HepG2 (cell line): ENCODE measurements around the gene SLC2A4. TPM values are rescaled to one million over a fixed set of nuclear protein-coding genes. Genes with fewer than 3 reads are reported as not detected.

Experiments used
- ELF3 ChIP-seq: IDR thresholded peaks from 2 replicates; pipeline ENCODE4 v1.6.1; 2016; ENCODE audit warnings: missing genetic modification reagents, missing compliant biosample characterization
- HMG20A ChIP-seq: IDR thresholded peaks from 2 replicates; pipeline ENCODE4 v1.6.1; 2016; ENCODE audit warnings: borderline replicate concordance
- KAT8 ChIP-seq: IDR thresholded peaks from 2 replicates; pipeline ENCODE4 v1.6.1; 2016; ENCODE audit warnings: missing genetic modification reagents, missing compliant biosample characterization
- LCORL ChIP-seq, 2 experiments: fragments of 450-650 bp in 1 of 2; sonication (generic) in 1 of 2; formaldehyde crosslinking in 1 of 2; IDR thresholded peaks; 2 replicates each; pipeline versions ENCODE4 v1.5.0 to v1.6.1; 2017 to 2020; ENCODE audit warnings: antibody characterized with exemption in 1 of 2, missing genetic modification reagents in 1 of 2
- MEIS1 ChIP-seq: sonication (generic); formaldehyde crosslinking; IDR thresholded peaks from 2 replicates; pipeline ENCODE4 v1.9.0; 2021; ENCODE audit warnings: mild to moderate bottlenecking, missing genetic modification reagents, moderate library complexity, borderline replicate concordance
- MZF1 ChIP-seq: sonication (generic); formaldehyde crosslinking; IDR thresholded peaks from 2 replicates; pipeline ENCODE4 v1.8.1; 2023; ENCODE audit warnings: mild to moderate bottlenecking, missing genetic modification reagents, borderline replicate concordance
- TSC22D2 ChIP-seq: sonication (generic); formaldehyde crosslinking; IDR thresholded peaks from 2 replicates; pipeline ENCODE4 v1.5.1; 2020; ENCODE audit warnings: missing genetic modification reagents, mild to moderate bottlenecking, borderline replicate concordance
- ZBTB38 ChIP-seq: sonication (generic); formaldehyde crosslinking; IDR thresholded peaks from 2 replicates; pipeline ENCODE4 v1.5.1; 2020; ENCODE audit warnings: mild to moderate bottlenecking, missing genetic modification reagents
- ZNF275 ChIP-seq: sonication (generic); formaldehyde crosslinking; IDR thresholded peaks from 2 replicates; pipeline ENCODE4 v1.8.0; 2022; ENCODE audit warnings: missing genetic modification reagents, mild to moderate bottlenecking, inconsistent platforms, borderline replicate concordance
- ZNF501 ChIP-seq: sonication (generic); formaldehyde crosslinking; IDR thresholded peaks from 2 replicates; pipeline ENCODE4 v1.5.1; 2020; ENCODE audit warnings: mild to moderate bottlenecking, moderate library complexity, missing genetic modification reagents
- polyA plus RNA-seq, 8 experiments: library from polyadenylated mRNA; depleted of rRNA in 3 of 8; stranded (reverse) in 7 of 8; unstranded in 1 of 8; fragments of >200 nt; fragmentation: Illumina TruSeq in 4 of 8; extraction: Trizol in 4 of 8; gene quantifications; 2 replicates each; pipeline versions ENCODE4 v1.2.1 to v1.2.3, GENCODE V29; 2011 to 2016; ENCODE audit warnings: low read depth in 4 of 8, missing spikeins in 1 of 8, mixed read lengths in 1 of 8; ENCODE audit not compliant: insufficient read depth in 1 of 8
- total RNA-seq, 5 experiments: library from RNA; depleted of rRNA; stranded (reverse); fragments of >200 nt; fragmentation: Illumina TruSeq; extraction: Trizol; gene quantifications; 2 replicates each; pipeline ENCODE4 v1.2.3, GENCODE V29; 2016; ENCODE audit warnings: low read depth in 1 of 5
- TF ChIP-seq, protein P1 (sequence below), 2 experiments: sonication (generic) in 1 of 2; formaldehyde crosslinking in 1 of 2; IDR thresholded peaks; 2 replicates each; pipeline versions ENCODE4 v1.4.0 to v1.6.1; 2018 to 2020; ENCODE audit warnings: missing genetic modification reagents in 2 of 2, borderline replicate concordance in 1 of 2, low read depth in 1 of 2, mild to moderate bottlenecking in 1 of 2, missing biosample characterization in 1 of 2
- TF ChIP-seq, protein P2 (sequence below): sonication (generic); formaldehyde crosslinking; IDR thresholded peaks from 2 replicates; pipeline ENCODE4 v1.4.0; 2020; ENCODE audit warnings: missing genetic modification reagents, mild to moderate bottlenecking, borderline replicate concordance
- TF ChIP-seq, protein P3 (sequence below): IDR thresholded peaks from 2 replicates; pipeline ENCODE4 v1.6.1; 2012; ENCODE audit warnings: low read depth, low read length, improper control_type of control experiment
- TF ChIP-seq, protein P4 (sequence below): sonication (generic); formaldehyde crosslinking; IDR thresholded peaks from 2 replicates; pipeline ENCODE4 v1.4.0; 2020; ENCODE audit warnings: missing genetic modification reagents

The SLC2A4 gene
- total and polyA plus RNA-seq, 2 of the 13 experiments (the other 11 are each of a cell fraction or from before 2014, with no cell fraction given), result 4.9 to 5.8 TPM

- TF ChIP-seq, protein P1, sequence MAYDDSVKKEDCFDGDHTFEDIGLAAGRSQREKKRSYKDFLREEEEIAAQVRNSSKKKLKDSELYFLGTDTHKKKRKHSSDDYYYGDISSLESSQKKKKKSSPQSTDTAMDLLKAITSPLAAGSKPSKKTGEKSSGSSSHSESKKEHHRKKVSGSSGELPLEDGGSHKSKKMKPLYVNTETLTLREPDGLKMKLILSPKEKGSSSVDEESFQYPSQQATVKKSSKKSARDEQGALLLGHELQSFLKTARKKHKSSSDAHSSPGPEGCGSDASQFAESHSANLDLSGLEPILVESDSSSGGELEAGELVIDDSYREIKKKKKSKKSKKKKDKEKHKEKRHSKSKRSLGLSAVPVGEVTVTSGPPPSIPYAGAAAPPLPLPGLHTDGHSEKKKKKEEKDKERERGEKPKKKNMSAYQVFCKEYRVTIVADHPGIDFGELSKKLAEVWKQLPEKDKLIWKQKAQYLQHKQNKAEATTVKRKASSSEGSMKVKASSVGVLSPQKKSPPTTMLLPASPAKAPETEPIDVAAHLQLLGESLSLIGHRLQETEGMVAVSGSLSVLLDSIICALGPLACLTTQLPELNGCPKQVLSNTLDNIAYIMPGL (CRISPR knock-in tag; IDR thresholded peaks at IDR 0.05; ENCODE audit: borderline replicate concordance in 1 of 2, low read depth in 1 of 2), result peak in 1 of 2 experiments; percentile 48; a peak in 1 of 4 replicates
- TF ChIP-seq ZNF501 (CRISPR knock-in tag) (no peak; the same call in 1 of the 2 replicates), ZNF275 (CRISPR knock-in tag) (no peak), MZF1 (CRISPR knock-in tag) (no peak), MEIS1 (CRISPR knock-in tag) (0 out of 2 replicates have a peak, but pooled peaks have one; percentile 8), ELF3 (peak; percentile 91), LCORL (IDR thresholded peaks at IDR 0.05) (no peak), LCORL (CRISPR knock-in tag; IDR thresholded peaks at IDR 0.05) (0 out of 2 replicates have a peak, but pooled peaks have one; percentile 48), HMG20A (CRISPR knock-in tag) (no peak), ZBTB38 (CRISPR knock-in tag) (no peak; the same call in 1 of the 2 replicates), TSC22D2 (CRISPR knock-in tag) (0 out of 2 replicates have a peak, but pooled peaks have one; percentile 12), KAT8 (CRISPR knock-in tag) (no peak)
- TF ChIP-seq, protein P2, sequence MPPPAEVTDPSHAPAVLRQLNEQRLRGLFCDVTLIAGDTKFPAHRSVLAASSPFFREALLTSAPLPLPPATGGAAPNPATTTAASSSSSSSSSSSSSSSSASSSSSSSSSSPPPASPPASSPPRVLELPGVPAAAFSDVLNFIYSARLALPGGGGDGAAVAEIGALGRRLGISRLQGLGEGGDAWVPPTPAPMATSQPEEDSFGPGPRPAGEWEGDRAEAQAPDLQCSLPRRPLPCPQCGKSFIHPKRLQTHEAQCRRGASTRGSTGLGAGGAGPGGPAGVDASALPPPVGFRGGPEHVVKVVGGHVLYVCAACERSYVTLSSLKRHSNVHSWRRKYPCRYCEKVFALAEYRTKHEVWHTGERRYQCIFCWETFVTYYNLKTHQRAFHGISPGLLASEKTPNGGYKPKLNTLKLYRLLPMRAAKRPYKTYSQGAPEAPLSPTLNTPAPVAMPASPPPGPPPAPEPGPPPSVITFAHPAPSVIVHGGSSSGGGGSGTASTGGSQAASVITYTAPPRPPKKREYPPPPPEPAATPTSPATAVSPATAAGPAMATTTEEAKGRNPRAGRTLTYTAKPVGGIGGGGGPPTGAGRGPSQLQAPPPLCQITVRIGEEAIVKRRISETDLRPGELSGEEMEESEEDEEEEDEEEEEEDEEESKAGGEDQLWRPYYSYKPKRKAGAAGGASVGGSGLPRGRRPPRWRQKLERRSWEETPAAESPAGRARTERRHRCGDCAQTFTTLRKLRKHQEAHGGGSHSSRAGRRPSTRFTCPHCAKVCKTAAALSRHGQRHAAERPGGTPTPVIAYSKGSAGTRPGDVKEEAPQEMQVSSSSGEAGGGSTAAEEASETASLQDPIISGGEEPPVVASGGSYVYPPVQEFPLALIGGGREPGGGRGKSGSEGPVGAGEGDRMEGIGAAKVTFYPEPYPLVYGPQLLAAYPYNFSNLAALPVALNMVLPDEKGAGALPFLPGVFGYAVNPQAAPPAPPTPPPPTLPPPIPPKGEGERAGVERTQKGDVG (CRISPR knock-in tag), result no peak
- TF ChIP-seq, protein P3, sequence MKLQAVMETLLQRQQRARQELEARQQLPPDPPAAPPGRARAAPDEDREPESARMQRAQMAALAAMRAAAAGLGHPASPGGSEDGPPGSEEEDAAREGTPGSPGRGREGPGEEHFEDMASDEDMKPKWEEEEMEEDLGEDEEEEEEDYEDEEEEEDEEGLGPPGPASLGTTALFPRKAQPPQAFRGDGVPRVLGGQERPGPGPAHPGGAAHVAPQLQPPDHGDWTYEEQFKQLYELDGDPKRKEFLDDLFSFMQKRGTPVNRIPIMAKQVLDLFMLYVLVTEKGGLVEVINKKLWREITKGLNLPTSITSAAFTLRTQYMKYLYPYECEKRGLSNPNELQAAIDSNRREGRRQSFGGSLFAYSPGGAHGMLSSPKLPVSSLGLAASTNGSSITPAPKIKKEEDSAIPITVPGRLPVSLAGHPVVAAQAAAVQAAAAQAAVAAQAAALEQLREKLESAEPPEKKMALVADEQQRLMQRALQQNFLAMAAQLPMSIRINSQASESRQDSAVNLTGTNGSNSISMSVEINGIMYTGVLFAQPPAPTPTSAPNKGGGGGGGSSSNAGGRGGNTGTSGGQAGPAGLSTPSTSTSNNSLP, result 0 out of 2 replicates have a peak, but pooled peaks have one; percentile 12
- TF ChIP-seq, protein P4, sequence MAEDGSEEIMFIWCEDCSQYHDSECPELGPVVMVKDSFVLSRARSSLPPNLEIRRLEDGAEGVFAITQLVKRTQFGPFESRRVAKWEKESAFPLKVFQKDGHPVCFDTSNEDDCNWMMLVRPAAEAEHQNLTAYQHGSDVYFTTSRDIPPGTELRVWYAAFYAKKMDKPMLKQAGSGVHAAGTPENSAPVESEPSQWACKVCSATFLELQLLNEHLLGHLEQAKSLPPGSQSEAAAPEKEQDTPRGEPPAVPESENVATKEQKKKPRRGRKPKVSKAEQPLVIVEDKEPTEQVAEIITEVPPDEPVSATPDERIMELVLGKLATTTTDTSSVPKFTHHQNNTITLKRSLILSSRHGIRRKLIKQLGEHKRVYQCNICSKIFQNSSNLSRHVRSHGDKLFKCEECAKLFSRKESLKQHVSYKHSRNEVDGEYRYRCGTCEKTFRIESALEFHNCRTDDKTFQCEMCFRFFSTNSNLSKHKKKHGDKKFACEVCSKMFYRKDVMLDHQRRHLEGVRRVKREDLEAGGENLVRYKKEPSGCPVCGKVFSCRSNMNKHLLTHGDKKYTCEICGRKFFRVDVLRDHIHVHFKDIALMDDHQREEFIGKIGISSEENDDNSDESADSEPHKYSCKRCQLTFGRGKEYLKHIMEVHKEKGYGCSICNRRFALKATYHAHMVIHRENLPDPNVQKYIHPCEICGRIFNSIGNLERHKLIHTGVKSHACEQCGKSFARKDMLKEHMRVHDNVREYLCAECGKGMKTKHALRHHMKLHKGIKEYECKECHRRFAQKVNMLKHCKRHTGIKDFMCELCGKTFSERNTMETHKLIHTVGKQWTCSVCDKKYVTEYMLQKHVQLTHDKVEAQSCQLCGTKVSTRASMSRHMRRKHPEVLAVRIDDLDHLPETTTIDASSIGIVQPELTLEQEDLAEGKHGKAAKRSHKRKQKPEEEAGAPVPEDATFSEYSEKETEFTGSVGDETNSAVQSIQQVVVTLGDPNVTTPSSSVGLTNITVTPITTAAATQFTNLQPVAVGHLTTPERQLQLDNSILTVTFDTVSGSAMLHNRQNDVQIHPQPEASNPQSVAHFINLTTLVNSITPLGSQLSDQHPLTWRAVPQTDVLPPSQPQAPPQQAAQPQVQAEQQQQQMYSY (CRISPR knock-in tag), result no peak
Observed at GRCh38 chr17:7241783-7242716, 39.5 kb upstream of the SLC2A4 start, which contains the start of gene GABARAP (continued).
